Measurements from ENCODE around the gene PPFIBP2.

GRCh38 chr11:7552666-7553065, 38.9 kb downstream of the PPFIBP2 start:
- TF ChIP-seq CTCF (IDR thresholded peaks at IDR 0.05) (no peak), POLR2A (IDR thresholded peaks at IDR 0.05) (no peak)

Data from esophagus squamous epithelium (tissue), 4 donors.